Suppressor macrophage (primary cell): ENCODE results near the gene KCNQ4.
A peak's percentile ranks its signal among the peaks of the same experiment; 100 is the strongest.

ENCODE experiments used
- DNase-seq, 4 experiments: peaks; one replicate each; pipeline ENCODE4 v3.0.0-alpha.2; 2020 to 2022

The KCNQ4 gene

GRCh38 chr1:40777224-40777970, 6.2 kb upstream of the KCNQ4 start:
- DNase-seq, result no peak

GRCh38 chr1:40780678-40781607, 2.6 kb upstream of the KCNQ4 start:
- no peak for DNase-seq

GRCh38 chr1:40781608-40781971, 2.0 kb upstream of the KCNQ4 start:
- no peak for DNase-seq

- peak in 1 of 4 experiments; percentile 18 for DNase-seq
These were observed 1.1 kb upstream of the KCNQ4 start for GRCh38 chr1:40782371-40782956.

- peak in 2 of 4 experiments; percentile 33 to 49 for DNase-seq
These were observed 669 bp downstream of the KCNQ4 start for GRCh38 chr1:40784141-40784770.

GRCh38 chr1:40784771-40785151, 1.2 kb downstream of the KCNQ4 start:
- peak in 1 of 4 experiments; percentile 13 for DNase-seq

- DNase-seq, result no peak
These were observed 1.9 kb downstream of the KCNQ4 start for GRCh38 chr1:40785446-40785845.

GRCh38 chr1:40786171-40786994, 2.8 kb downstream of the KCNQ4 start:
- no peak for DNase-seq

GRCh38 chr1:40786995-40787705, 3.6 kb downstream of the KCNQ4 start:
- DNase-seq, result no peak

GRCh38 chr1:40787737-40788560, 4.4 kb downstream of the KCNQ4 start:
- no peak for DNase-seq

- DNase-seq, result no peak
These were observed 5.2 kb downstream of the KCNQ4 start for GRCh38 chr1:40788561-40789341.

GRCh38 chr1:40789342-40789598, 5.7 kb downstream of the KCNQ4 start:
- no peak for DNase-seq

- no peak for DNase-seq
These were observed 6.3 kb downstream of the KCNQ4 start for GRCh38 chr1:40789661-40790430.

- DNase-seq, result no peak
These were observed 8.4 kb downstream of the KCNQ4 start for GRCh38 chr1:40792036-40792435.

GRCh38 chr1:40793617-40794016, 10.0 kb downstream of the KCNQ4 start:
- DNase-seq, result no peak

- no peak for DNase-seq
These were observed 10.5 kb downstream of the KCNQ4 start for GRCh38 chr1:40794048-40794447.

- no peak for DNase-seq
These were observed 11.6 kb downstream of the KCNQ4 start for GRCh38 chr1:40794974-40795715.
